Testis (tissue), 2 donors: ENCODE measurements around the gene PMM2.

Experiments used
- POLR2A ChIP-seq: fragments of 450-650 bp; IDR thresholded peaks from one replicate; pipeline ENCODE4 v1.6.1; 2017; ENCODE audit warnings: antibody characterized with exemption, mild to moderate bottlenecking, moderate library complexity
- TF ChIP-seq, protein P1 (sequence below), 3 experiments: fragments of 450-650 bp in 2 of 3; fragments of 200-600 bp in 1 of 3; sonication (generic) in 1 of 3; IDR thresholded peaks; one replicate each; pipeline ENCODE4 v1.5.1; 2016 to 2019; ENCODE audit warnings: antibody characterized with exemption in 3 of 3, mild to moderate bottlenecking in 2 of 3, moderate library complexity in 1 of 3

DNA sequence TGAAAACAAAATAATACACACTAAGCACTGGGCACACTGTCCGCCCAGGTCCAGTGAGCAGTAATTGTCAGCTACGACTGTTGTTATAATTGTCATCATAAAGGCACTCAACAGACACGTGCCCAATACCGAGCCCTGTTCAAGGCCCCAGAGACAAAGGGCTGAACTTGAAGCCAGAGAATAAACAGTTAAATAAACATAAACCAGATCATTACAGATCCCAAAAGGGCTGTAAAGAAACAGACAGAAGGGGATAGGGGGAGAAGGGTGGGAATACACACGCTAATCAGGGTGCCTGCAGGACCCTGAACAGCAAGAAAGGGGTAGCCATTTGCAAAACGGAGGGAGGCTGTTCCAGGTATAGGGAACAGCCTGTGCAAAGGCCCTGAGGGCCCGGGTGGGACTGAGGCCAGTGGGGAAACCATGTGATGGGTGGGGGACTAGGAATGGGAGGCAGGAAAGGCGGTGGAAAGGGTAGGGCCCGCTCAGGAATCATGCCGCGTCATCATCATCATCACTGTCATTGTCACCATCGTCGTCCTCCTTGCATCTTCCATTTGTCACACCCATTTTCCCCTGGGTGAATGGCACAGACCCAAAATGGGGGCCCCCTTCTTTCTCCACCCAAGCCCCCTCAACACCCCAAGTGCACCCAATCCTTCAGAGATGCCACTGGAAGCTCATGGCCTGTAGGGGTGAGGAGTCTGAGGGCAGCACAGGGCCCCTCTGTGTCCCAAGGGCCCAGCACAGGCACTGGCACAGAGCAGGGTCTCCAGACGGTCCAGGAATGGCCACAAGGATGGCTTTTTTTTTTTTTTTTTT lies 64.9 kb downstream of the PMM2 start:
- TF ChIP-seq, protein P1, sequence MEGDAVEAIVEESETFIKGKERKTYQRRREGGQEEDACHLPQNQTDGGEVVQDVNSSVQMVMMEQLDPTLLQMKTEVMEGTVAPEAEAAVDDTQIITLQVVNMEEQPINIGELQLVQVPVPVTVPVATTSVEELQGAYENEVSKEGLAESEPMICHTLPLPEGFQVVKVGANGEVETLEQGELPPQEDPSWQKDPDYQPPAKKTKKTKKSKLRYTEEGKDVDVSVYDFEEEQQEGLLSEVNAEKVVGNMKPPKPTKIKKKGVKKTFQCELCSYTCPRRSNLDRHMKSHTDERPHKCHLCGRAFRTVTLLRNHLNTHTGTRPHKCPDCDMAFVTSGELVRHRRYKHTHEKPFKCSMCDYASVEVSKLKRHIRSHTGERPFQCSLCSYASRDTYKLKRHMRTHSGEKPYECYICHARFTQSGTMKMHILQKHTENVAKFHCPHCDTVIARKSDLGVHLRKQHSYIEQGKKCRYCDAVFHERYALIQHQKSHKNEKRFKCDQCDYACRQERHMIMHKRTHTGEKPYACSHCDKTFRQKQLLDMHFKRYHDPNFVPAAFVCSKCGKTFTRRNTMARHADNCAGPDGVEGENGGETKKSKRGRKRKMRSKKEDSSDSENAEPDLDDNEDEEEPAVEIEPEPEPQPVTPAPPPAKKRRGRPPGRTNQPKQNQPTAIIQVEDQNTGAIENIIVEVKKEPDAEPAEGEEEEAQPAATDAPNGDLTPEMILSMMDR (IDR thresholded peaks at IDR 0.05): no peak
- TF ChIP-seq POLR2A: no peak
